MM.1S (cell line): ENCODE results near the gene CBX2.

Source experiments
- DNase-seq: peaks from one replicate; pipeline ENCODE4 v3.0.0-alpha.2; 2015
- H2AFZ ChIP-seq: fragments of 300-600 bp; sonication (generic); 2 replicates; pipeline ENCODE4 v1.6.0; 2016; ENCODE audit warnings: antibody characterized with exemption, low read length
- H3F3A ChIP-seq: fragments of 300-600 bp; sonication (generic); 2 replicates; pipeline ENCODE4 v1.6.1; 2016; ENCODE audit warnings: mild to moderate bottlenecking, antibody characterized with exemption, low read length, moderate library complexity, mixed read lengths; ENCODE audit not compliant: insufficient read depth
- H3K27ac ChIP-seq: fragments of 300-600 bp; sonication (generic); 2 replicates; pipeline ENCODE4 v1.5.1; 2016; ENCODE audit warnings: mild to moderate bottlenecking, low read length
- H3K27me3 ChIP-seq: fragments of 300-600 bp; sonication (generic); replicated peaks from 2 replicates; pipeline ENCODE4 v1.6.0; 2016; ENCODE audit warnings: low read length; ENCODE audit not compliant: insufficient read depth
- H3K36me3 ChIP-seq: fragments of 300-600 bp; sonication (generic); replicated peaks from 2 replicates; pipeline ENCODE4 v1.6.1; 2016; ENCODE audit warnings: mild to moderate bottlenecking, low read length, mixed read lengths; ENCODE audit not compliant: insufficient read depth
- H3K4me1 ChIP-seq: fragments of 300-600 bp; sonication (generic); 2 replicates; pipeline ENCODE4 v1.6.1; 2016; ENCODE audit warnings: low read length, mixed read lengths
- H3K4me2 ChIP-seq: fragments of 300-600 bp; sonication (generic); 2 replicates; pipeline ENCODE4 v1.6.0; 2016; ENCODE audit warnings: low read depth, low read length
- H3K4me3 ChIP-seq: fragments of 300-600 bp; sonication (generic); 2 replicates; pipeline ENCODE4 v1.5.1; 2016; ENCODE audit warnings: low read length, mixed read lengths
- H3K79me2 ChIP-seq: fragments of 300-600 bp; sonication (generic); 2 replicates; pipeline ENCODE4 v1.6.1; 2016; ENCODE audit warnings: mixed run types, low read length, mixed read lengths
- H3K9ac ChIP-seq: fragments of 300-600 bp; sonication (generic); 2 replicates; pipeline ENCODE4 v1.6.1; 2016; ENCODE audit warnings: low read length, mixed read lengths
- H3K9me2 ChIP-seq: fragments of 300-600 bp; sonication (generic); replicated peaks from 2 replicates; pipeline ENCODE4 v1.6.1; 2016; ENCODE audit warnings: mild to moderate bottlenecking, low read length, mixed read lengths; ENCODE audit not compliant: insufficient read depth
- H3K9me3 ChIP-seq: fragments of 300-600 bp; sonication (generic); replicated peaks from 2 replicates; pipeline ENCODE4 v1.6.1; 2016; ENCODE audit warnings: mild to moderate bottlenecking, low read length, mixed read lengths; ENCODE audit not compliant: insufficient read depth
- H4K20me1 ChIP-seq: fragments of 300-600 bp; sonication (generic); 2 replicates; pipeline ENCODE4 v1.6.1; 2016; ENCODE audit warnings: mild to moderate bottlenecking, low read length, moderate library complexity, mixed read lengths; ENCODE audit not compliant: insufficient read depth
- EZH2 ChIP-seq: fragments of 300-600 bp; sonication (generic); optimal IDR thresholded peaks from 2 replicates; pipeline ENCODE3; 2017; ENCODE audit warnings: low read depth, mild to moderate bottlenecking, antibody characterized with exemption, low read length, mixed read lengths
- EZH2phosphoT487 ChIP-seq: fragments of 300-600 bp; sonication (generic); IDR thresholded peaks from 2 replicates; pipeline ENCODE4 v1.6.1; 2018; ENCODE audit warnings: antibody characterized with exemption, low read length
- TF ChIP-seq, protein P1 (sequence below): fragments of 300-600 bp; sonication (generic); IDR thresholded peaks from 2 replicates; pipeline ENCODE4 v1.5.1; 2016; ENCODE audit warnings: antibody characterized with exemption, low read length, mixed read lengths

The CBX2 gene

DNA sequence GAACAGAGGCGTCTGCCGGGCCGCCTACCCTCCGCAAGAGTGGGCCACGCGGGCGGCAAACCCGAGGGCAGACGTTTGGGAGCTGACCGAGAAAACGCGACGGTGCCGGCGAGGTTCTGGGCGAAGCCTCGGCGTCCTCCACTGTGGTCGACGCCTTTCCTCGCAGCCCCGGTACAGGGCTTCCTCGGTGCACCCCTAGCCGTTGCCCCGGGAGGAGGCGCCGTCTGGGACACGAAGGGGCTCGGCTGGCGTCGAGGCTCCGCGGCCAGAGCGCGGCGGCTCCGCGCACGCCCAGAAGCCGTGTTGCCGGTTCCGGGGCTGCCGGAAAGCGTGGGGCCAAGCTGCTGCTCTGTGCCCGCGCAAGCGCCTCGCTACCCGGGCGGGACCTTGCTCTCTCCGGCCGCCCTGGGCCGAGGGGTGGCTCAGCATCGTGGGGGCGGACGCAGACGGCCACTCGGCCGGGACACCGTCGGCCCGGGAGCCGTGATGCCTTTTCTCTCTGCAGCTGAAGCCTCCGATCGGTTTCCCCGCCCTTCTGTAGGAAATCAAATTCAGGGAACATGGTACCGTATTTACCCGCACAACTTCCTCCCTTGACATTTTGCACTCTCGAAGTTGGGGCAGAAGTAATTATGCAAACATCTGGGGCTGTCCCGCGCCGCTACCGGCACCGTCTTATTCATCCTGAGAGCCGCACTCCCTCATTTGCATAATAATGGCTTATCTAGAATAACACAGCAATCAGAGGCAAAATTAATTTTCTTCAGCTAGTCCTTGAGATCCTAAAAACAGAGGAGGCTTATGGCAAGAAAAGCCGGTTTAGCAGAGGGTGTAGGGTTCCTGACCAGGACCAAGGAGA lies 26.3 kb downstream of the CBX2 start:
- Histone ChIP-seq H3K9me2 (no peaks in the 10 kb centered on the region), H4K20me1 (no peaks in the 10 kb centered on the region), H3K27me3 (peaks cover 100% of the 10 kb centered on the region), H2AFZ (no peak overlapping the region), H3K9ac (no peak overlapping the region), H3K36me3 (no peaks in the 10 kb centered on the region), H3K4me1 (no peaks in the 10 kb centered on the region), H3K4me3 (no peak overlapping the region), H3F3A (no peaks in the 10 kb centered on the region), H3K27ac (no peak overlapping the region), H3K4me2 (no peak overlapping the region), H3K79me2 (no peaks in the 10 kb centered on the region), H3K9me3 (no peaks in the 10 kb centered on the region)
- no peak for DNase-seq
- TF ChIP-seq, protein P1, sequence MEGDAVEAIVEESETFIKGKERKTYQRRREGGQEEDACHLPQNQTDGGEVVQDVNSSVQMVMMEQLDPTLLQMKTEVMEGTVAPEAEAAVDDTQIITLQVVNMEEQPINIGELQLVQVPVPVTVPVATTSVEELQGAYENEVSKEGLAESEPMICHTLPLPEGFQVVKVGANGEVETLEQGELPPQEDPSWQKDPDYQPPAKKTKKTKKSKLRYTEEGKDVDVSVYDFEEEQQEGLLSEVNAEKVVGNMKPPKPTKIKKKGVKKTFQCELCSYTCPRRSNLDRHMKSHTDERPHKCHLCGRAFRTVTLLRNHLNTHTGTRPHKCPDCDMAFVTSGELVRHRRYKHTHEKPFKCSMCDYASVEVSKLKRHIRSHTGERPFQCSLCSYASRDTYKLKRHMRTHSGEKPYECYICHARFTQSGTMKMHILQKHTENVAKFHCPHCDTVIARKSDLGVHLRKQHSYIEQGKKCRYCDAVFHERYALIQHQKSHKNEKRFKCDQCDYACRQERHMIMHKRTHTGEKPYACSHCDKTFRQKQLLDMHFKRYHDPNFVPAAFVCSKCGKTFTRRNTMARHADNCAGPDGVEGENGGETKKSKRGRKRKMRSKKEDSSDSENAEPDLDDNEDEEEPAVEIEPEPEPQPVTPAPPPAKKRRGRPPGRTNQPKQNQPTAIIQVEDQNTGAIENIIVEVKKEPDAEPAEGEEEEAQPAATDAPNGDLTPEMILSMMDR: no peak
- TF ChIP-seq EZH2phosphoT487 (no peak), EZH2 (peak; percentile 82)

DNA sequence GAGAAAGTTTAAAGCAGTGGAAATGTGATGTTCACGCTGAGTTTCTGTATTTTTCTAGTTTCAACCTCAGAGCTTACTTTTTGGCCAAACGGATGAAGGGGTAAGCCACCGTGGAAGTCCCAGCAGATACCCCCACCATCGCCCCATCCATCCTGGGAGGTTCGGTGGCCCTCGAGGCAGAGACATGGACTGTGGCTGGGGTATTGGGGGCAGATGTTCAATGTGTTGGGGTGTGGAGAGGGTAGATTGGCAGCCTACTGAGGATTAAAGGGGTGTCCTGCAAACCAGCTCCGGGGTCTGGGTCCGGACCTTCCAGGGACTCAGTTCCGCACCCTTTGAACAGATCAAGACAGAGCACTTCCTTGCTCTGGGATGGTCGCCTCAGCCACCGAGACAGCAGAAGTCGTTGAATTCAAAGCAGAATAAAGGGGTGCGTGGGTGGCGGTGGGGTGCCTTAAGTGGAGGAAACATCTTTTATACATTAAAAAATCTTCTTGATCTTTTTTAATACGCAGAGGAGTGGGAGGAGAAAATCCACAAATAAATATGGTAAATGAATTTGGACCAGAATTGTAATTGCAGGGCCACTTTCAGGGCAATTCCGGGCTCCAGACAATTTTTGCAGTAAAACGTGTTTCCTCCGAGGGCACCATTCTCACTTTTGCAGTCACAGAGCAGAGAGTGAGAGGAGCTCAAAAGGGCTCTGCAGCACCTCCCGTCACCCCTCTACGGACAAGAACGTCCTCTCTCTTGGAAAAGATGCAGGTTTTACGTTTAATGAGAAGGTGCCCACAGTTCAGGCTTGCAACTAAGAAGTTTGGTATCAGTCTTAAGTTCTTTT lies 27.1 kb downstream of the CBX2 start:
- Histone ChIP-seq H3K9me3 (no peaks in the 10 kb centered on the region), H3K4me3 (no peak overlapping the region), H2AFZ (no peak overlapping the region), H3K4me2 (no peak overlapping the region), H3K9ac (no peak overlapping the region), H3K27me3 (peaks cover 94% of the 10 kb centered on the region), H3K9me2 (no peaks in the 10 kb centered on the region), H4K20me1 (no peaks in the 10 kb centered on the region), H3F3A (no peaks in the 10 kb centered on the region), H3K79me2 (no peaks in the 10 kb centered on the region), H3K36me3 (no peaks in the 10 kb centered on the region), H3K27ac (no peak overlapping the region), H3K4me1 (no peaks in the 10 kb centered on the region)
- TF ChIP-seq, protein P1: no peak
- TF ChIP-seq EZH2phosphoT487 (no peak), EZH2 (no peak)
- no peak for DNase-seq

DNA sequence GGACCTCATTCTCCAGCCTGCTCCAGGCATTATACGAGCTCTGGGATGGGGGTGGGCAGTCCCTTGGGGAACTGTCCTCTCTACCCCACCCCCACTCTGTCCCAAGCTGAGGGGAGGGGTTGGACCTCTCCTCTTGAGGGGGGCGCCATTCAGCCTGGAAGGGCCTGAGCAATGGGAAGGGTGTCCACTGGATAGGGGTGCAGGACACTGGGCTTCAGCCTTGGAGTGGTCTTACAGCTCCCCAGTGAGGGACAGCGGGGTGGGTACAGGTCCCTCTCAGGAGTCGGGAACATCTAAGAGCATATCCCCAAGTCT lies 28.5 kb downstream of the CBX2 start:
- H3K4me3 ChIP-seq: no peak overlapping the region
- no peaks in the 10 kb centered on the region for H3K36me3 ChIP-seq
- no peak overlapping the region for H3K9ac ChIP-seq
- no peak for DNase-seq
- TF ChIP-seq, protein P1: no peak
- TF ChIP-seq EZH2: no peak
- TF ChIP-seq EZH2phosphoT487: no peak
- no peaks in the 10 kb centered on the region for H3K4me1 ChIP-seq
- no peaks in the 10 kb centered on the region for H3K9me2 ChIP-seq
- H3F3A ChIP-seq: no peaks in the 10 kb centered on the region
- H3K4me2 ChIP-seq: no peak overlapping the region
- no peaks in the 10 kb centered on the region for H3K79me2 ChIP-seq
- H4K20me1 ChIP-seq: no peaks in the 10 kb centered on the region
- H3K27ac ChIP-seq: no peak overlapping the region
- no peaks in the 10 kb centered on the region for H3K9me3 ChIP-seq
- H3K27me3 ChIP-seq: peaks cover 88% of the 10 kb centered on the region
- no peak overlapping the region for H2AFZ ChIP-seq
